Stimulated activated CD8-positive, alpha-beta memory T cell treated with anti-CD3 and anti-CD28 coated beads, Interleukin-4, amount 100 ng/mL, for 1 hour (primary cell): ENCODE data around the gene CMSS1.

Experiments
- DNase-seq, 2 donors: peaks; one replicate each; pipeline ENCODE4 v3.0.0-alpha.2; 2020; ENCODE audit warnings: low read depth in 2 of 2, low spot score in 1 of 2

CMSS1 gene

DNA sequence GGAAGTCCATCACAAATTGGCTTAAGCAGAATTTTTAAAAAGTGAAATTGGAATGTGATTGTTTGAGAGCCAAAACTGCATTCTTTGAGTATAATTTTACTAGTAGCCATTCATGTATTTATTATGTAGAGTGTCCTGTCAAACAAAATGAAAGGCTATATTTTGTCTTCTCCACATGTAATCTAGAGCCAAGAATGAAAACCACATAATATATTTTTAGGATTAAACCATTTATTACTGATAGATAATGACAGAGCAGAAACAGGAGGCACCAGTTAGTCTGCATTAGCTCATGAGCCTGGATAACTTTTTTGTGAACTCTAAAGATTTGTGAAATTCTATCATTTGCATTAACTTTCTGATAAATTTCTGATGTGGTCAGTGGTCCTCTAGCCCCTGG lies 166.5 kb downstream of the CMSS1 start:
- no peak for DNase-seq

DNA sequence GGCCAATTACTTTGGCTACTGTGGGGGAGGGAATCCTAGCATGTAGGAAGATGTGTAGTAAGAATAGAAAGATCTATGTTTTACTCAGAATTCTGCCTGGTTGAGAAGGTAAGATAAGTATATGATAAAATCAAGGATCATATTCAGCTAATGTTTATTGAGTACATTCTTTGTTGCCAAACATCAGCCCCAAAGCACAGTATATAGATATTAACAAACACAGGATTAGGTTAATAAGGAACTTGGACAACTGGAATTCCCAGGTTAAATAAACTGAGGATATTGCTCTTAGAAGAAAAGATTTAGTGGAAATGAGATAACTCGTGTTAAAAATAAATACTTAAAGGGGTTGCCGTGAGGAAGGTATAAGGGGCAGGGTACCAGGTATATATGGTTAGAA lies 167.0 kb downstream of the CMSS1 start:
- DNase-seq = no peak

DNA sequence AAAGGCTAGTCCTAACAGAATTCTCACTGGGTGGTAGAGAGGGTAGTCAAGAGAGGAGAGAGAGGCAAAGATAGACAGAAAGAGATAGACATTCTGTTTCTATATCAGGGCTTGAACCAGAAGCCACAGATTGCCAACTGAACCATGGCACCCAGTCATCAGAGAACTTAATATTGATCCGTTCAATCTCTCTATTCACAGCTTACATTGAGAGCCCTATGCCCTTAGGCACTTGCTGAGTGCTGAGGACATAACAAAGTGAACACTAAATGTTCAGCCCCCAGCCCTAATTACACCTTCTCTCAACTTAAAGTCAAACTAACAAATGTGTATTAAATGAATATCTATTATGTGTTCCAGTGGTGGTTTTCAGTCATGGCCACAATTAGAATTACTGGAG lies 172.5 kb downstream of the CMSS1 start:
- DNase-seq = no peak

DNA sequence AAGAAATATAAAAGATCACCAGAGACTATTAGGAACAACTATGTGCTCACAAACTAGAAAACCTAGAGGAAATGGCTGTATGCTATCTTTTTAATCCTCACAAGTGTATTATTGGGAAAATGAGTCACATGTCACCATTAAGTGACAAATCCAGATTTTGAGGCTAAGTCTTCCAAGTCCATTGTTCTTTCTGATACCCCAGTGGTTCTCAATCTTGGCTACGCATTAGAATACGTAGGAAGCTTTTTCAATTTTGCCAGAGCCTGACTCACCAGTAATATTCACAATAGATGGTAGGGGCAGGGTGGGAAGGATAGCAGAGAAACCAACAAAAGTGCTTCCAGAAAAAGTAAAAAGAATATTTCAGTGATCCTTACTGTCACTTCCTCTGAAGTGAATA lies 179.6 kb downstream of the CMSS1 start:
- DNase-seq = no peak

DNA sequence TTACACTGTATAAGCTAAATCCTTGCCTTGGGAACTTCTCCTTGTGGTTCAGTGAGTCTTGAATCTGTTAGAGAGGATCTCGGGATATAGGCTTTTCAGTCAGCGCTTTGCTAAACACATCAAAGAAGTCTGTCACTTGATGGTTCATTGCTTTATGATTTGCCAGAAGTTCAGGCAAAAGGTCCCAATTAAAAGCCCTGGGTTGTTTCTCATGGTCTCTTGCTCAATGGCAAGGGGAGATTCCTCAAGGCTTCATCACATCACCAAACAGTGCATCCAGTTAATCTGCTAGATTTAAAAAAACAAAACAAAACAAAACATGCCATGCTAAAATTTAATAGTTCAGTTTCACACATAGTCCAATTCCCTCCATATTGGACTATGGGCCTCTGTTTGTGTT lies 181.9 kb downstream of the CMSS1 start:
- no peak for DNase-seq

DNA sequence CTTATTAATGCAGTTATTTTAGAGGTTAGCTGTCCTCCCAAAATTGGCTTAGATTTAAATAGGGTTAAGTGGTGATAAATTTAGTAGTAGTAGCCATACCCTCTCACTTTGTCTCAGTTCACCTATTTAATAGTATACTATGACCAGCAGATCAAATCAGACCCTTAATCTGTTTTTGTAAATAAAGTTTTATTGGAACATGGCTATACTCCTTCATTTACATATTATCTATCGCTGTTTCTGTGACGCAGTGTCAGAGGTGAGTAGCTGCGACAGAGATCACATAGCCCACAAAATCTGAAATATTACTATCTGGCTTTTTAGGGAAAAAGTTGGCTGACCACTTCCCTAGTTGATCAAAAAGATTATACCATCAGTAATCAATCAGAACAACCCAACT lies 183.4 kb downstream of the CMSS1 start:
- no peak for DNase-seq

DNA sequence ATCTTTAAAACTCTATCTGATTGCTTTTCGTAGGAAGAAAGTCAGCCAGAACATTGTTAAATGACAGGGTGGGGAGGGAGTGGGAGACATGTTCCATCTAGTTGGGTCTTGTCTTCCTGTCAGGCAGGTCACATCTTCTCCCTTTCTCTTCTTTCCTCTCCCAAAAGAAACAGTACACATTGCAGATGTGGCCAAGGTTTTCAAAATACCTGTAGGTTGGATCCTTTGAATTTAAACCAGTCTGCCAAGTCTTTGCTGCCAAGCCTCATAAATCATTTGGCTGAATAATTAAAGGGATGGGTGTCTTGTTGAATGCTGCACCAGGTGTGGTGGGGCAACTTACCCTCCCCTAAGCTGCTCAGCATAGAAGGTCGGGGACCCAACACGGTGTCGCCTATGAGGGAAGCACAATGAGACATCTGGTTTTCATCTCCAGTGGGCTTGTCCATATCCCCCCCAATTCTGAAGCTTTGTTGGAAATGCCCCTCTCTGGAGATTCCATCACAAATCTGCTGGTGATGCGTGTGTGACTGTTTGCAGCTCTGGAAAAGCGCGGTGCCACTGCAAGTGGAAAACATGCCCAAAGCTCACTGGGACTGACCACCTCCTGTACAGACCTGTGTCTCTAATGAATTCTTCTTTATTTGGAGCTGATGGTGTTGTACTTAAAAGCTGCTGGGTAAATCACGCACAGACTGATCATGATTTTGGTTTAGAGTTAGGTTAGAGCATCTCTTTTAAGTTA lies 184.0 kb downstream of the CMSS1 start:
- DNase-seq = no peak

DNA sequence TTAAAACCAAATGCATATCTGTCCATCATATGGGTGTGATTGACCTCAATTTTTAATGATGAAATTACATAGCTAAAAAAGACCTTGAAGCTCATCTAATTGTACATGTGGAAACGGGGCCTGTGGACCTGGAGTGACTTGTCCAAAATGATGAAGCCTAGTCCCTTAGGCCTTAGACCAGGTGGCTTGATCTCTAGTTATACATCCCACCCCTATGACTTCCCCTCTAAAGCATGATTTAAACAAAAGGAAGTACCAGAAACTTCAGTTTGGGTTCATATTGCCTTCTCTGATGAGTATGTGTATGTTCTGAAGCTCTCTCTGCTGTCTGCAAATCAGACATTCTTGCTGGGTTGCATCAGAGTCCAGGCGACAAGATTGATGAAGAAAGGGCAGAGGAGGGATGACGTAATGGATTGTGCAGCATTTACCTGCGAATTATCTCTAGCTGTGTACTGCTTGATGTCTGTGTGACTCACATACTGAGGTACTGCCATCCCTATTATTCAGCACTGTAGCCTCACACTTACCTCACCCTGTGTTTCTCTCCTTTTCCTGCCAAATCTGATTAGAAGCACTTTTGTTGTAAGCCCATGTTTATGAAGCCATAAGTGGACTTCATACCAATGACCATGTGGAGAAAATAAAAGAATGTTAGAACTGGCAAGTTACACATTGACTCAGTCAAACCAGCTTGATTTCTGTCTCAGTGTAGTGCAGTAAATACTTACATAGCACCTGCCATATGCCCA lies 185.1 kb downstream of the CMSS1 start:
- no peak for DNase-seq

DNA sequence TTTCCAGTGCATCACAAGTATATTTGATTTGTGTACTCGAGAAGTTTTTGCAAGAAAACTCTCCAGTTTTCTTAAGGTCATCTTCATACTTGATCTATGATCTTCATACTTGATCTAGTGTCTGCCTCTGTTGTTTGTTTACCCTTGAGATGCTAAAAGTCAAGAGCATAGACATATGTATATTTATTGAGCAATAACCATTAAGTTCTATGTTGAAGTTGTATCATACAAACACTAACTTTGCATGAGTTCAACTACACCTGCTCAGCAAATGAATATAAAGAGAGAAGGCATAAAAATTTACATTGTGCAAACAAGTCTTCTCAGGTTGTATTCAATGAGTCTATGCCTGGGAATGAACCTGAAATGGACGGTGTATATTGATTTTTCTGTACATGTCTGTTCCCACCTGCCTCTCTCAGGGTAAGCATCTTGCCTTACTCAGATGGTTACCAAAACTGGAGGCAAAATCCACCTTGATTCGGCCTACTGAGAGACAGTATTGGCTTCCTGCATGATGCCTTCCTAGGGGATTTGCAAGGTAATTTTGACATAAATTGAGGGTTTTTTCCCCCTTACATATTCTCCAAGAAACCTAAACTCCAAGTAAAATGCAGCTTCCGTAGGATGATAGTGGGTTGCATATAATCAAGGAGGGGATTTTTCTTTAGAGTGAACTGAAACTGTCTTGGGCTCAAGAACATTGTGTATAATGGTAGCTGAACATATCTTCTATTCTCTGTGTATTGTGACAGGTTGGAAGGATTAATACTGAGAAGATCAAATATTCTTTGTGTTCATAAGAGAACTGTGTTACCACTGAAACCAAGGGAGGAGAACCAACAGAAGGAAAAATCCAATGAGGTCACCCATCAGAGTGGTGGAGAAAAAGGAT lies 186.2 kb downstream of the CMSS1 start:
- no peak for DNase-seq

DNA sequence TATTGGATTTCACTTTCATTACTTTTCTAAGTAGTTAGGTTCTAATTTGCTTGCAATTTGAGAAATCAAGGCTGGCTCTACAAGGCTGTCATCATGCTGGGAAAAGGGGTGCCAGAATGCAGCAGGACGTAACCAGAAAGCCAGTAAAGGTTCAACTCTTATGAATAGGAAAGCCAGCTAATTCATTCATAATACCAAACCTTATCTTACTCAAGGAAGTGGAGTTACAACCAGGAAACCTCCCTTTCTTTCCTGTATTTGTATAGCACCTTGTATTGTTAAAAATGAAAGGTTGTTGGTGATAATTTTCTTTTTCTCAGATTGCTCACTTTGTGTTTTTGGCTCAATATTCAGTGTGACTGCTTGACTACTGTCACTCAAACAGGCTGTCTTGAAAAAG lies 187.3 kb downstream of the CMSS1 start:
- no peak for DNase-seq

DNA sequence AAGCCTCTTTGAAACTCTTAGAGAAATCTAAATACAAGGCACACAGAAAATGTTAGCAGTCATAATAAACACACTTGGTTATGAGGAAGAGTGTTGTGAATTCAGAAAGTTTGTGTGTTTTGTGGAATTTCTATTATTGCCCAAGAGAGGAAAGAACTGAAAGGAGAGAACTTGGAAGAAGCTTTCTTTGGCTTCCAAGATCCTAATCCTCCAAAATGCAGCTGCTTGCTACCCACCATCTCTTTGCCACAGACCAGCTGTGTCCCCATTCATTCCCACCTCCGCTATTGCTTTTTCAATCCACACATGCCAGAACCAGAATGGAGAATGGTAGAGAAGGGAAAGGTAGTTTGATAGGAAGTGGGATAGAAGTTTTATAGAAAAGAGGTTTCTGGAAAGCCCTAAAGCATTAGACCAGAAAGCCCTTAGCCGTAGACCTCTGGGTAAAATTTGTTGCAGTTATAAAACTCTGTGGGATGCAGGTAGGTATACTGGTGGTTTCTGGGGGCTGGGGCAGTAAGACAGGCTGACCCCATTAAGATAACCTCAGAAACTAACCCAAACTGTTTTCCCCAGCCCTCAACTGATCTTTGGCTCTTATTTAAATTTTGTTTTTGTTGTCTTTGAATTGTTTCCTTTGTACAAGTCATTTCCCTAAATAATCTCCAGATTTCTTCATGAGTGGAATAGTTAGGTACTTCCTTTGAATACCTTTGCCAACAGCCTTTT lies 188.2 kb downstream of the CMSS1 start:
- DNase-seq = no peak

DNA sequence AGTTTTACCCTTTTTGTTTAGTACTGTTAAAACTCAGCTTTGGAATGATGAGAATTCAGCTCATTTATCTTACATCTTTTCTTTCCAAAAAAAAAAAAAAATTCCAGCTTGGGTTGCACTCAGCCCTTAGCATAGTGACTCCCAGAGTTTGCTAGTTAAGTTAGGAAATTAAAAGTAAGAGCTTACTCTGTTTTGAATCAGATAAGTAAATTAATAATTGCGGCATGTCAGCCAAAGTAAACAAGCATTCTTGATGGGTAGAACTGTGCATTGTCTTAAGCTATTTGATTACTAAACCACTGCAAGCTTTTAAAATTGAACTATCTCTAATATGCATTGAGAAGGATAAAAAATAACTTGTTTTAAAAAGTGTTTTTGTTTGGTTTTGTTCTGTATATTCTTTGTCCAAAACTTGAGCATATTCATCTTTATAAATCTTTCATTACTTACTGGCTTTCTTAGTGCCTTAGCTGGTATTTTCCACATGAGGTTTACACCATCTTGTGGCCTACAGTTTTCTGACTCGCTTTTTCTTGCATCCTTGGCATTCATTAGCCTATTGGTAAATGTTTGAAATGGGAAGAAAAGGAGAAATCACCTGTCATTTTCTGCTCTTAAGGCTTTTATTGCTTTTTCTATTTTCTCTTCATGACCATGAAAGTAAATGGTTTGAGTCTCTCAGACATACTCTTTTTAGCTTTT lies 189.1 kb downstream of the CMSS1 start:
- DNase-seq = no peak

DNA sequence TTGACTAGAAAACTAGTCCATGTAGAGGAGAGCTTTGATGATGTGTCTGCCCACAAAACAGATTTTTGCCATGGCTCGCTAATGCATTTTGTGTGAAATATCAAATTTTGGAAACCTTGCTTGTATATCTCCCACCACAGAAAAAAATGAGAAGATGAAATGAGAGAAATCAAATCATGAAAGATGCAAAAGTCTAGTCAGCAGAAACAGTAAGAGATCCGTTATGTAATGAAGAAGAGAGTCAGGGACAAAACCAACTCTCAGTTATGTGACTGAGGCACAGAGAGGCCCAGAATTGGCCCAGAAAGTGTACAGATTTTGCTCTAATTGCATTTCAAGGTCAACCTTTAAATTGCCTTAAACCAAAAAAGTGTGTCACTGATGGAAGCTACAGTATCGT lies 189.7 kb downstream of the CMSS1 start:
- no peak for DNase-seq

DNA sequence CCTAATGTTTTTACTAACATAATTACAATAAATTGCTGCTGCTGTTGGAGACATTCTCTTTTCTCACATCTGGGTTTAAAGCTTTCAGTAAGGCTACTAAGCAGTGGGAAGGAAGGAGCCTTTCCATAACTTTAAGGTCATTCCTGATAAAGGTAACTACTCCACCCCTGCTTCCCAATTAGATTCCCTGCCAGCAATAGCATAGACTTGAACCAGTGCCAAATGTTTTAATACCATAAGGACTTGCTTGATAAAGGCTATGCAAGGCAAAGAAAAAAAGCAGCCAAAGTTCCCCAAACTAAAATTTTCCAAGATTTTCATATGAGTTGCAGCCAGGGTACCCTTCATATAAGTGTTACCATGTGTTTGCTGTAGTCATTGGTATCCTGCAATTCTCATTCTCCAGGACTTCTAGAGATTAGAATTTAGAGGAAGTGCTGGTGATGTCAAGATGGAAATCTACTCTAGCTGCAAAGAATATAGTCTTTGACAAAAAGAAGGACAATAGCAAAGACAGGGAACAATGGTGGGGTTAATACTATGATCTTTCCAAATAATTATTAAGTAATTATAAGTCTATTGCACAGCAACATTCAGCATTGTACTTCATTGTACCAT lies 190.5 kb downstream of the CMSS1 start:
- DNase-seq = no peak

DNA sequence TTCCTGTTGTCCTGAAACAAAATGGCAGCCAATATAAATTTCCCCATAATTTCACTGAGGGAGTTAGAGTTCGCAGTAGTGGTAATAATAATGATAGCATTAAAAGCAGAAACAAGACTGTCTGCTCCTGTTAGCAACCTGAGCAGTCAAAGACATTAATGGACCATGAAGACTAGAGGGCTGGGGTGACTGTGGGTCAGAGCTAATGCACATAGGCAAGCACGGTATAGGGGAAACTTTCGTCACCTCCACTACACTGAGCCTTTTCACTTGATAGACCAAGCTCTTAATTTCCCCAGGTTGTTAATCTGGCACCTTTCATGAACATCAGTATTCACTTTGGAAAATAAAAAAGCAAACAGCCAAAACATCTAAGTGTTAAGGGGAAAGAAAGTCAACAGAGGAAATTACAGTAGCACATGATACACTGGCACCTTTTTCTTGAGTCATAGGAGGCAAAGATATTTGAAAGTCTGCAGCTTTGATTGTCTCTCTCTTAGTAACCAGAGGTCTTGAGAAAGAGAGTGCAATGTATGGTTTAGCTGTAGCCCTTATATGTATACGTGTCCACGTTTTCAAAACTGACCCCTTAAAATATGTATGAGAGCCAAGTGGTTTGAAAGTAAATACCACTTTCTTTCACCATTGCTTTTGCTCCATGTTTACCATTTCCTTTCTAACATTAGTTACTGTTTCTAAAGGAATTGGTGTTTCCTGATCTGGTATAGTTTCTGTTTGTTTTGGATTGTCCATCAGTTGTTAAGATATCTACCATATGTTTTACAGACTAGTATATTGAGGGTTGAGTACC lies 191.8 kb downstream of the CMSS1 start:
- DNase-seq = no peak

DNA sequence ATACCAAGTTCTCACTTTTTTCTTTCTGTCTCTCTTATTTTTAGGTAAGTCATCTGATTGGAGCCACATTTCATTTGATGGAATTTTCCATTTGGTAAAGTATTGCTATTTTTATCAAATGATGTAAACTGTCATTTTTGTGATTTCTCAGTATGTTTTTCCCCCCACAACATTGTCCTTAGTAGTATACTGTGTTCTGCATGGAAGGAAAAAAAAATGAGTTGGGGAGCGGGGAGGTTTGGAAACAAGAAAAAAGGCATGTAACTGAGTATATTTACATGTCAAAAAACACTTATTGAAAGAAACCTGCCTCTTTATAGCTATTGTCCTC lies 192.4 kb downstream of the CMSS1 start:
- no peak for DNase-seq

DNA sequence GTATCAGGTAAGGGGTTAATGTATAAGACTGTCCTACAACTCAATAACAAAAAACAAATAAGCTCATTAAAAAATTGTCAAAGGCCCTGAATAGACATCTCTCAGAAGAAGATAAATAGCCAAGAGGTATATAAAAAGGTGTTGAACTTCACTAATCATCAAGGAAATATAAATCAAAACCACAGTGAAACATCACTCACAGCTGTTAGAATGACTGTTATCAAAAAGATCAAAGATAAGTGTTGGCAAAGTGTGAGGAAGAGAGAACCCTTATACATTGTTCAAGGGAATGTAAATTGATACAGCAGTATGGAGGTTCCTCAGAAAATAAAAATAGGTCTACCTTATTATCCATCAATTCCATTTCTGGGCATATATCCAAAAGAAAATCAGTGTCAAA lies 201.1 kb downstream of the CMSS1 start:
- DNase-seq = no peak

DNA sequence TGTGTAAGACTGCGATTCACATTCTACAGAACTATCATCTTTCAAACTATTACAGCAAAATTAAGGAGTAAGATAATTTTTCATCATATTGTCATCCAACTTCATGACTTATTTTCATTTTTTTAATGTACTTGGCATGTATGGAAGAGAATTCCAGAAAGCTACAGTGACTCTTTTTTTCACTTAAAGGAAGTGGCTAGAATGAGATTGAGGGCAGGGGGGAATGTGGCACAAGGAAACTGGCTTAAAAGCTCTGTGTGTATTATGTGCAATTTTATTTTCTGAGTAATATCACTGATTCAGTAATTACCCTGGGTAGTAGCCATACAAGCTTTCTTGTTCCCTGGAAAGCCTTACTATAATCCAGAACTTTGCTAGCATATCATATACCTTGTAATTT lies 202.1 kb downstream of the CMSS1 start:
- no peak for DNase-seq

DNA sequence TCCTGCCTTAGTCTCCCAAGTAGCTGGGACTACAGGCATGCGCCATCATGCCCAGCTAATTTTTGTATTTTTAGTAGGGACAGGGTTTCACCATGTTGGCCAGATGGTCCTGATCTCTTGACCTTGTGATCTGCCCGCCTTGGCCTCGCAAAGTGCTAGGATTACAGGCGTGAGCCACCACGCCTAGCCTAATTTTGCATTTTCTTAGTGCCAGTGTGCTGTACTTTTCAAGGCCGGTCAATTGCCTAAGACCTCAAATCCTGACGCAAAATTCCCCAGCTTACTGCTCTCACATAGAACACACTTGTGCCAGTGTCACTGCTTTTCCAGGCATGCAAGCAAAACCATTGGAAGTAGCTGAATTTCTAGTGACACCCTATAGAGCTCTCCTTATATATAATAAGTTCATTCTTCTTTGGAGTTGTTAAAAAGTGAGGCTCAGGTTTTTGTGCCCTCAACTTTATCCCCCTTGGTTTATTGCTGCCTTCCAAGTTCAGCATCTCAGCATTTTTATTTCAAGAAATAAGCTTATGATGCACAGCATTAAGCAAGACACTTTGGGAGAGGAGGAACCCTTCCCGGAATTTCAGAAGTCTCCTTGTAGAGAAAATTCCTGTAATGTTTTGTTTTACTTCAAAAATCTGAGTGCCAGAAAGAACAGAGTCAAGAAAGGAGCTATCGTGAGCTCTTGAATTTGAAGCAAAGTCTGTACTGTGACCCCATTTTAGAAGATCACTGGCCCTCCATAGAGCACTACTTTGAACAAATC lies 203.4 kb downstream of the CMSS1 start:
- DNase-seq = no peak
